GM10248 (cell line): ENCODE measurements around the gene BCL3.

Experiments
- CTCF ChIA-PET: fragments of 300-600 bp; sonication (Branson Sonifier 250); formaldehyde crosslinking; extraction: SDS; loops from one replicate; lab custom pipeline; 2021; ENCODE audit warnings: antibody characterized with exemption; lab: Yijun Ruan, JAX
- POLR2A ChIA-PET: fragments of 350-650 bp; sonication (Branson Sonifier 250); formaldehyde crosslinking; extraction: SDS; loops from one replicate; lab custom pipeline; 2020; ENCODE audit warnings: antibody characterized with exemption; lab: Yijun Ruan, JAX
- DNase-seq: peaks from one replicate; pipeline ENCODE4 v3.0.0; 2012; ENCODE audit errors: extremely low spot score
- TF ChIP-seq, protein P1 (sequence below): IDR thresholded peaks from 2 replicates; pipeline ENCODE4 v1.5.1; 2012; ENCODE audit warnings: mild to moderate bottlenecking, low read depth; ENCODE audit errors: extremely low read depth, missing control alignments, control extremely low read depth

Gene BCL3

GRCh38 chr19:44796701-44797115 is 48.2 kb downstream of the BCL3 start:
- DNase-seq = no peak
- TF ChIP-seq, protein P1, sequence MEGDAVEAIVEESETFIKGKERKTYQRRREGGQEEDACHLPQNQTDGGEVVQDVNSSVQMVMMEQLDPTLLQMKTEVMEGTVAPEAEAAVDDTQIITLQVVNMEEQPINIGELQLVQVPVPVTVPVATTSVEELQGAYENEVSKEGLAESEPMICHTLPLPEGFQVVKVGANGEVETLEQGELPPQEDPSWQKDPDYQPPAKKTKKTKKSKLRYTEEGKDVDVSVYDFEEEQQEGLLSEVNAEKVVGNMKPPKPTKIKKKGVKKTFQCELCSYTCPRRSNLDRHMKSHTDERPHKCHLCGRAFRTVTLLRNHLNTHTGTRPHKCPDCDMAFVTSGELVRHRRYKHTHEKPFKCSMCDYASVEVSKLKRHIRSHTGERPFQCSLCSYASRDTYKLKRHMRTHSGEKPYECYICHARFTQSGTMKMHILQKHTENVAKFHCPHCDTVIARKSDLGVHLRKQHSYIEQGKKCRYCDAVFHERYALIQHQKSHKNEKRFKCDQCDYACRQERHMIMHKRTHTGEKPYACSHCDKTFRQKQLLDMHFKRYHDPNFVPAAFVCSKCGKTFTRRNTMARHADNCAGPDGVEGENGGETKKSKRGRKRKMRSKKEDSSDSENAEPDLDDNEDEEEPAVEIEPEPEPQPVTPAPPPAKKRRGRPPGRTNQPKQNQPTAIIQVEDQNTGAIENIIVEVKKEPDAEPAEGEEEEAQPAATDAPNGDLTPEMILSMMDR = no peak
- CTCF ChIA-PET = interaction anchor here (0.9 kb wide), 1 partner anchor 12 kb away, joined by 6 read pairs; no protein-coding TSS in a partner anchor
- POLR2A ChIA-PET = no interaction called here

- TF ChIP-seq, protein P1 = no peak
- no peak for DNase-seq
- POLR2A ChIA-PET = no interaction called here
- CTCF ChIA-PET = interaction anchor here (2.6 to 2.7 kb wide), 2 partner anchors 16 to 76 kb away, joined by 8 to 12 read pairs; no protein-coding TSS in a partner anchor
These were observed 51.3 kb downstream of the BCL3 start for GRCh38 chr19:44799627-44800346.

DNA sequence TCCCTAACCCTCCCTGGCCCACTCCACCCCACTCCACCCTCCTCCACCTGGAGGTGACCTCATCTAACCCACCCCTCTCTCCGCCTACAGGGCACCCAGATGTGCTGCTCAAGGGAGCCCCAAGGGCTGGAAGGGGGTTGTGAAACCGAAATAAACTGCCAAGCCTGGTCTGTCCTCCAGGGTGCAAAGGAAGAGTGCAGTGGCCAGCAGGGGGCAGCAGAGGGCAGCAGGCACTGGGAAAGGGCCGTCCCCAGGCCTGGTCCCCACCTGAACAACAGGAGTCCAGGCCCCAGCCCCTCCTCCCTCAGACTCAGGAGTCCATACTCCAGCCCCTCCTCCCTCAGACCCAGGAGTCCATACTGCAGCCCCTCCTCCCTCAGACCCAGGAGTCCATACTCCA is 52.0 kb downstream of the BCL3 start:
- CTCF ChIA-PET = interaction anchor here (2.6 to 2.7 kb wide), 2 partner anchors 16 to 76 kb away, joined by 8 to 12 read pairs; no protein-coding TSS in a partner anchor
- DNase-seq = peak; percentile 92
- POLR2A ChIA-PET = no interaction called here

DNA sequence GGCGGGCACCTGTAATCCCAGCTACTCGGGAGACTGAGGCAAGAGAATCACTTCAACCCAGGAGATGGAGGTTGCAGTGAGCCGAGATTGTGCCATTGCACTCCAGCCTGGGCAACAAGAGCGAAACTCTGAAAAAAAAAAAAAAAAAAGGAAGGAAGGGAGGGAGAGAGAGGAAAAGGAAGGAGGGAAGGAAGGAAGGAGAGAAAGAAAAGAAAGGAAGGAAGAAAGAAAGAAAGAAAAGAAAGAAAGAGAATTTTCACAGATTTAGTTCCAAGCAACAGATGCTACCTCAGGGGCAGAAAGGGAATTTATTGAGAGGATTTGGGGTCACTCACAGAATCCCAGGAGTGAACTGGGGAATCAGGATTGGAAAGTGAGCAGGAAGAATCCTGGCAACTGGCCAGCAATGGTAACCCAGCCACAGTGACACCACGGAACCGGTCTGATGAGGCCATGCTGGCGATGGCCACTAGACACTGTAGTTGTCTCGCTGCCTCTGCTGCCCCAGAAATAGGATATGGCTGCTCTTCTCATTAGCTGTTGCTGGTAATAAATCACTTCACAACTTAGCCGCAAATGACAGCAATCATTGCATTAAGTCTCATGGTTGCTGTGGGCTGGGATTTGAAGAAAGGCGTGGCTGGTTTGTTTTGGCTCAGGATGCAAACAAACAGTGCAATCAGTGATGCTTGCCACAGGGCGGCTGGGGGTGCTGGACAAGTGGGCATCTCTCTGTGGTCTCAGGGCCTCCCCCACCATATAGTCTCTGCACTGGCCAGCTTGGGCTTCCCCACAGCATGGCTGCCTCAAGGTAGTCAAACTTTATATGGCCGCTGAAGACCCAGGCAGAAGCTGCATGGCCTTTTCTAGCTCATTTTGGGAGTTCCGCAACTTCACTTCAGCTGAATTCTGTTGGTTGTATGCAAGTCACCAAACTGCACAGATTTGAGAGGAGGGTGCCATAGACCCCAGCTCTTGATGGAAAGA is 55.2 kb downstream of the BCL3 start:
- ChIA-PET POLR2A (no interaction called here), CTCF (interaction anchor here (1.5 to 1.7 kb wide), 5 partner anchors 9 to 227 kb away, joined by 3 to 6 read pairs (median 4); partner anchors contain the start of gene NECTIN2)
- TF ChIP-seq, protein P1 = no peak
- no peak for DNase-seq

More for the DNA sequence above, 52.0 kb downstream of the BCL3 start:
- TF ChIP-seq, protein P1 = peak; percentile 95

- CTCF ChIA-PET = interaction anchor here (1.1 to 2.2 kb wide), 4 partner anchors 22 to 163 kb away, joined by 3 to 10 read pairs (median 4); partner anchors contain the start of gene PVR
- DNase-seq = no peak
- TF ChIP-seq, protein P1 = no peak
- POLR2A ChIA-PET = no interaction called here
These were observed 57.8 kb downstream of the BCL3 start for GRCh38 chr19:44806291-44806690.

DNA sequence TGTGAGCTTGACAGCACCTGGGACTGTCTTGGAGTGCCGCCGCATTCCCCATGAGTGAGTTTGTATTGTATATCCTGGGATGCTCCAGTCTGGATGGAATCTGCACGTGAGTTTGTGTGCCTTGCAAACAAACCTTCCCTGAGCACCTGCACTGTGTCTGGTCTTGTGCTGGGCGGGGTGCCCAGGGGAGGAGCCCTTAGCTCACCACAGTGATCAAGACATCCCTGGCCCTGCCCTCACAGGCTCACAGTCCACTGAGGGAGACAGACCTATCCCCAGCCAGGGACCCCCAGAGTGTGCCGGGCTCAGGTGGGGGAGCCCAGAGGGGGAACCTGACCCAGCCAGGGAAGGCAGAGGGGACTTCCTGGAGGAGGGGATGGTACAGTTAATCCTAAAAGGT is 58.7 kb downstream of the BCL3 start:
- TF ChIP-seq, protein P1 = no peak
- no peak for DNase-seq
- ChIA-PET CTCF (interaction anchor here (1.0 to 2.2 kb wide), 7 partner anchors 8 to 164 kb away, joined by 3 to 10 read pairs (median 3); partner anchors contain the start of gene PVR), POLR2A (no interaction called here)
